Stimulated activated CD4-positive, alpha-beta T cell treated with anti-CD3 and anti-CD28 coated beads, Interleukin-15, amount 100 ng/mL, for 1 hour (primary cell): ENCODE measurements around the gene ACSF3.

Experiments used
- DNase-seq, 2 donors: peaks; one replicate each; pipeline ENCODE4 v3.0.0-alpha.2; 2020; ENCODE audit warnings: low read depth in 1 of 2, low spot score in 1 of 2

ACSF3 gene

DNA sequence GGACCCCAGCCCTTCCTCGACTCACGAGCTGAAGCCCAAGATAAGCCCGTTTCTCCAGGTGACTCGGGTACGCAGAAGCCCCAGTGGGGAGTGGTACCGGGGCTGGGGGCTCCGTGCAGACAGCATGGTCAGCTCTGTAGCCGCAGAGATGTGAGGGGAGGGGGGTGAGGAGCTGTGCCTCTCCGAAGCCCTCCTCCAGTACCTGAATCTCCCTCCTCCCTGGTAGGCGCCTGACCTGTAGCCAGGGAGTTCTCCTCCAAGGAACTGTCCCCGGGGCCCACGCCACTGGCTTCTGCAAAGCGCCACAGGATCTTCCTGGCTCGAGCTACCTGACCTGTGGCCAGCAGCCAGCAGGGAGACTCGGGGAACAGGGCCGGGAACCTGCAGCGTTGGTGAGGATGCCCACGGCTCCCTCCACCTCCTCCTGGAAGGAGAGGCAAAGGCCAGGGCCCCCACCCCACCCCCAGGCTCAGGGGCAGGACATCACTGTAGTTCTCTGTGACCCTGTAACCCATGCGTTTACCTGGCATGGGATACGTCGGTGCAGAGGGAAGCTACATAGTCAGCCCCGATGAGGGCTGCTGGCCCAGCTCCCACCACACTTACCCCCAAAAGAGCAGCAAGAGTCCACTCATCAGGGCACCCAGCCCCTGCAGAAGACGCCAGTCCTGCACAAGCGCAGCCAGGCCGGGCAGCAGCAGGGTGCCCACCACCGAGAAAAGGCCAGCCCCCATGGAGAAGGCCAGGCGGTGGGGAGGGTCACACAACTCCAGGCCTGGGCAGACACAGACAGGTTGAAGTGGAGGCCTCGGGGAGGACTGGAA is 105.0 kb downstream of the ACSF3 start:
- DNase-seq, result no peak

DNA sequence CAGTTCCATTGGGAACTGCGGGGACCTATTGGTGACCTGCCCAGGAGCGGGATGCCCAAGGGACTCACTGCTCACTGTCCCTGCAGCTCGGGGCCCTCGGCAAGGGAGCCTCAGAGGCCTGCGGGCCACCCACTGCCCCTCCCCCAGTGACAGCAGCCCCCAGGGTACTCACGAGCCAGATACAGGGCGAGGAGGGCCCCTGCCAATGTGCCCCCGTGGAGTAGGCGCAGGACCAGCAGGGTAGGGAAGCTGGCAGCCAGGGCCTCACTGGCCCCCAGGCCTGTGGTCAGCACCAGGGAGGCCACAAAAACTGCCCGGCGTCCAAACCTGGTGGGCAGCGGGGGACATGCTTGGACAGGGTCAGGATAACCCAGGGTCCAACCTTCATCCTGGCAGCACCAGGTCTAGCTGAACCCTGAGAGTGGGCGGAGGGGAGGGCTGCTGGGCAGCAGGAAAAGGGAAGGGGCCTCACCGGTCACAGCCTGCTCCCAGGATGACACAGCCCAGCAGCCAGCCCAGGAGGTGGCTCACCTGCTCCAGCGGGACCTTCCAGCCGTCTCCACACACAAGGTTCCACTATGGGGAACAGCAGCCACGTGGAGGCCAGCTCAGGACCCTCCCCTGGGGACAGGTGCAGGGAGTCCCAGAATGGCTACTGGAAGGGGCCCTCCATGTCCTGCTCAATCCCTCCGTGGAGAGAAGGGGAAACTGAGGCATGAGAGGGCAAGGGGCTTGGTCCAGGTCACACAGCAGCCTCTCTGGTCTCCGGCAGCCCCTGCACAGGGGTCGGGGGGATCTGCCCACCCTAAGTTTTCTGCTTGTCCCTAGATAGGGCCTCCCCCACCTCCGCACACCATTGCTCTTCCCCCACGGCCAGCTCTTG is 105.8 kb downstream of the ACSF3 start:
- DNase-seq, result no peak

DNA sequence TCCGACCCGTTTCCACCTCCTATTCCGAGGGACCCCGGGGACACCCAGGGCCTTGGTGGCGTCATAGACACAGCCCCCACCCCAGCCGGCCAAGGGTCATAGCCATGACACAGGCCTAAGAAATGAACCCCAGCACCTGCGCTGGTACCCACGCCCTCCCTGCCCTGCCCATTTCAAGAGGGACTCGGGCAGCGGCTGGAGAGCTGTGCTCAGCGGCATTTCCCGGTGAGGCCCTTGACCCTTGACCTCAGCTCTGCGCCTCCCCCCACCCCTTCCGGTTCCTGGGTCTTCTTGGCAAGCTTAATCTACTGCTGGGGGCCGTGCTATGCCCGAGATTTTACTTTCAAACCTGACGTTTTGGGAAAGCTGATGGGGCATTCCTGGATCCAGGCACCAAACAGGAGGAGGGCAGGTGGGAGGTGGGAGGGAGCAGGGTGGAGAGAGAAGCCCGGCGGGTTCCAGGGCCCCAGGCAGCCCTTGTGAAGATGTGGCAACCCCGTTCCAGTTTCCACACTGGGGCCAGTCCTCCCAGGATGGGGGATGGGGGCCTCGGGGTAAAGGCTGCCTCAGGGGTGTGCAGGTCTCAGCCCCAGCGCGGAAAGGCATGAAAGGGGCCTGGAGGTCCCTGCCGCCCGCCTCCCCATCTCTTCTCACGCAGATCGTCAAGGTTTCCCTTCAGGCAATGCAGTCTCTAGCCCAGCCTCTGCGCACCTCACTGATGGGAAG is 106.6 kb downstream of the ACSF3 start, which contains the start of gene SLC22A31:
Gene SLC22A31, minus strand, starts transcription at position 414 of the 726 bp plus-strand sequence. Its CDS starts 36 bp downstream, at position 378.
- DNase-seq, result no peak

DNA sequence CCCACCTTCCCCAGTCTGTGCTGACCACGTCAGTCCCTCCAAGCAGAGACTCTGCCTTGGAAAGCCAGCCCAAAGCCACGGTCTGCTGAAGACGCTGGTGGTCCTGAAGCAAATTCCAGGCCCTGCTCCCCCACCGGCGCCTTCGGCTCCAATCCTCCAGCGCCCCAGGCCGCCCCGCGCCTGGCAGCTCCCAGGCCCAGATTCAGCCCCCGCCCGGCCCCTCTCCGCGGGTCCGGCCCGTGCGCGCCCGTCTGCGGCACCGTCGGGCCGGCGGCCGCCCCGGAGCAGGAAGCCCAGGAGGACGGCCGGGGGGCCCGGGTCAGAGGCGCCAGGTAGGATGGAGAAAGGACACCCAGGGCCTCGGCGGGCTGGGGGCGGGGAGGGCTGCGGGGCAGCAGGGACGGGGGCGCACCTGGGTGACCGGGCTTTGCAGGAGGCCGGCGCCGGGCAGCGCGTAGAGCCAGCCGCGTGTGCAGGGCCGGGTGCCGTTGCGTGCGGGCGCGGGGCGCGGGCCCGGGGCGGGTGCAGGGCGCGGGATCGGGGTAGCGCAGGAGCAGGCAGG is 107.3 kb downstream of the ACSF3 start:
- no peak for DNase-seq

DNA sequence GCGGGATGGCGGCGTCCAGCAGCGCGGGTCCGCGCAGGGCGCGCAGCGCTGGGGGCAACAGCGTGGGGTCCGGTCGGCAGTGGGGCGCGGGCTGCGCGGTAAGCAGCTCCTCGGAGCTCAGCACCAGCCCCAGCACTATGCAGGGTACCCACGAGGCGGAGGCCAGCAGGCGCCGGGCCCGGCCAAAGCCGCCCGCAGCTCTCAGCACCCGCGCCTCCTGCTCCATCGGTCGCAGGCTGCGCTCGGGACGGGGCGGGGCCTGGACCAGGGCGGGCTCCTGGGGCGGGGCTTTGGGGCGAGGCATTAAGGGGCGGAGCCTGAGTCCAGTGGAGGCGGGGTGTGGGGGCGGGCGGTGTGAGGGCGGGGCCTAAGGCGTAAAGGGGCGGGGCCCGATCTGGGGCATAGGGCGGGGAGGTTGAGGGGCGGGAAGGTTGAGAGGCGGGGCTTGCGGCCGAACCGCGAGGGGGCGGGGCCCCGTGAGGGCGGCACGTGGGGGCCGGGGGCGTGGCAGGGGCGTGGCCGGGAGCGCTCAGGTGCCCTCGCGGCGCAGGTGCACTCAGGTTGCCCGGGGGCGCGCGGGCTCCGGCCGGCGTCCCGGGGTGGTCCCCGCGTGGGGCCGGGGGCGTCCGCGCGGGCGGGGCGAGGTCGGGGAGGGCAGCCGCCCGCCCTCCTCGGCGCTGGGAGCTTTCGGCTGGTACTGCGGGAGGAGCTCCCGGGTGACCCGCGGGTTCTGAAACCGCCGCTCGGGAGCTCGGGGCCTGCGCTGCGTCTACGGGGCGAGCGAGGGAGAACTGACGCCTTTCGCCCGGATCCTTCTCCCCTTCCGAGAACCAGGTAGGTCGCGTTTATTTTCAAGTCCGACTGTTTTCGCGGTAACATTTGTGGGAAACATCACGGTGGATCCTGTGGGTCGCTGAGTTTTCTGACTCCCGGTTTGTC is 108.1 kb downstream of the ACSF3 start:
- DNase-seq, result peak; percentile 56 to 71

DNA sequence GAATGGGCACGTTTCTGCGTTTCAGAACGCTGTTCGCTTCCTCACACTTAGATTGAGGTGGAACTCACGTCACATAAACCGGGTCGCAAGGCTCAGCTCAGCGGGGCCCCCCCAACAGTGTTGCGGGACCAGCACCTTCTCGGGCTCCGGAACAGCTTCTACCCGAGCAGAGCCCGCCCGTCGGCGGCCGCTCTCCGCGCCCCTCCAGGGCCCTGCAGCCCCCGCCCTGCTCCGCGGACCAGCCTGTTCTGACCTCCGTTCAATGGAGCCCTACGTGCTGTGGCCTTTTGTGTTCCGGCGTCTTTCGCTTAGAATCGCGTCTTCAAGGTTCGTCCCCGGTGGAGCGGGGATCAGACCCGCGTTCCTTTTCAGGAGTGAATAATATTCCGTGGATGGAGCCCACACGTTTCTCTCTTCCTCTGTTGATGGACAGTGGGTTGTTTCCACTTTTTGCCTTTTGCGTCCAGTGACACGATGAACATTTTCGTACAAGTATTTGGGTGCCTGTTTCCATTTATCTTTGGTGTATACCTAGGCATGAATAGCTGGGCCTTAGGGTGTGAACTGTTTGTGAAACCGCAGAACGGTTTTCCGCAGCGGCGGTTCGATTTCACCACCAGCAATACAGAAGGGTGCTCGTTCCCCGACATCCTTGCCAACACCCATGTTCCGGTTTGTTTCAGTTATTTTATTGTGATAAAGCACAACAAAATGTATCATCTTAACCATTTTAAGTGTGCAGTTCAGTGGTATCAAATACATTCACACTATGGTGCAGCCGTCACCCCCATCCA is 109.0 kb downstream of the ACSF3 start:
- DNase-seq, result no peak
